SU-DHL-6 (cell line): ENCODE data around the gene NLGN3.

Experiments
- EZH2phosphoT487 ChIP-seq: fragments of 200-600 bp; sonication (generic), shearing (Covaris generic); conservative IDR thresholded peaks from 2 replicates; pipeline ENCODE4 v1.6.1; 2018; ENCODE audit warnings: mild to moderate bottlenecking, antibody characterized with exemption, low read length, moderate library complexity, mixed read lengths
- TF ChIP-seq, protein P1 (sequence below): fragments of 200-600 bp; sonication (generic); IDR thresholded peaks from one replicate; pipeline ENCODE4 v1.5.1; 2017; ENCODE audit warnings: antibody characterized with exemption, mild to moderate bottlenecking, low read length, moderate library complexity; ENCODE audit not compliant: insufficient read depth, poor library complexity, severe bottlenecking

- TF ChIP-seq, protein P1, sequence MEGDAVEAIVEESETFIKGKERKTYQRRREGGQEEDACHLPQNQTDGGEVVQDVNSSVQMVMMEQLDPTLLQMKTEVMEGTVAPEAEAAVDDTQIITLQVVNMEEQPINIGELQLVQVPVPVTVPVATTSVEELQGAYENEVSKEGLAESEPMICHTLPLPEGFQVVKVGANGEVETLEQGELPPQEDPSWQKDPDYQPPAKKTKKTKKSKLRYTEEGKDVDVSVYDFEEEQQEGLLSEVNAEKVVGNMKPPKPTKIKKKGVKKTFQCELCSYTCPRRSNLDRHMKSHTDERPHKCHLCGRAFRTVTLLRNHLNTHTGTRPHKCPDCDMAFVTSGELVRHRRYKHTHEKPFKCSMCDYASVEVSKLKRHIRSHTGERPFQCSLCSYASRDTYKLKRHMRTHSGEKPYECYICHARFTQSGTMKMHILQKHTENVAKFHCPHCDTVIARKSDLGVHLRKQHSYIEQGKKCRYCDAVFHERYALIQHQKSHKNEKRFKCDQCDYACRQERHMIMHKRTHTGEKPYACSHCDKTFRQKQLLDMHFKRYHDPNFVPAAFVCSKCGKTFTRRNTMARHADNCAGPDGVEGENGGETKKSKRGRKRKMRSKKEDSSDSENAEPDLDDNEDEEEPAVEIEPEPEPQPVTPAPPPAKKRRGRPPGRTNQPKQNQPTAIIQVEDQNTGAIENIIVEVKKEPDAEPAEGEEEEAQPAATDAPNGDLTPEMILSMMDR: no peak
- TF ChIP-seq EZH2phosphoT487: no peak
These were observed 36.9 kb downstream of the NLGN3 start for GRCh38 chrX:71181558-71181909.
